HG03025 (cell line): ENCODE results near the gene DNMT3A.

Experiments
- ATAC-seq: cut with Tn5 transposase; IDR thresholded peaks from one replicate; pipeline ENCODE4 v1.9.1; 2021; ENCODE audit warnings: mild to moderate bottlenecking, moderate library complexity; ENCODE audit not compliant: unreplicated experiment, low FRiP score

The DNMT3A gene

GRCh38 chr2:25328152-25329085 is 13.3 kb downstream of the DNMT3A start:
- no peak for ATAC-seq

- no peak for ATAC-seq
These were observed 15.3 kb downstream of the DNMT3A start for GRCh38 chr2:25326326-25327013.

DNA sequence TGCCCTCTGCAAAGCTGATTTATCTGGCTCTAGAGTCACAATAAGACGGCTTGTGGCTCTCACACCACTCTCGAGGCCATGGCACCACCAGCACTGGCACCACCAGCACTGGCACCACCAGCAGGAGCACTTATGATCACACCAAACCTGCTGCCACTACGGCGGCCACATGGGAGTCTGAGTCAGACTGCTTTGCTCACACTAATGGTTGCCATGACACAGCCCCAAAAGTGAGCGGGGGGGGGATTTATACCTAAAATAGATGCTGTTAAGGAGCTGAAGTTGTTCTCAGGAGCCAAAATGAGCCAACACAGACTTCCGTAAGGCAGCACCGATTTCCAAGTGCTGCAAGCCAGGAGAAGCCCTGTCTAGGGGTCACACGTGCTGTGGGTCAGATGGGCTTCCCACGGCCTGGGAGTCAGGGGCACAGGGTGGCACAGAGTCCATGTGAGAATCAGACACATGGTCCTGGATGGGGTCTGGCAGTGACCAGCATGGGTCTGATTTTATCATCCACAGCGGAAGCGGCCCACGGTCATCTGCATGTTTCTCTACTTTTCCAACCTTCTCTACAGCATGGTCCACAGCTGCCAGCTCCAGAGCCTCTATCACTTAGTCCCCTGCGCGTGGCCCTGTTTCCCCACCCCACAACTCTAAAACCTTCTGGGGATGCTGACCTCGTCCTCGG is 16.7 kb downstream of the DNMT3A start:
- no peak for ATAC-seq

DNA sequence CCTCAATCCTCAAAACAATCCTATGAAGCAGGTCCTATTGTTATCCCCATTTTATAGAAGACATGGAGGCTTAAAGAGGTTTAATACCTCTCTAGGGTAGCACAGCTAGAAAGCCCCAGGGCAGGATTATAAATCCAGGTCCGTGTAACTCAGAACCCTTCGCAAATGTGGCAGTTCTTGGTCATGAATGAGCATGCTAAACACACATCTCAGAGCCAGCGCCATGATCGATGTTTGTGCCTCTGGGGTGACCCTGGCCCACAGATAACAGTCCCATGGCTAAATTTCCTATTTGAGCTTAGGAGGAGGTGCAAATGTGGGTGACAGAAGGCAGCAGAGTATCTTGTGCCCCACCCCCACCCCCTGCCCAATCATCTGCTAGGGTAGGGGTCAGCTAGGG is 17.5 kb downstream of the DNMT3A start:
- no peak for ATAC-seq

DNA sequence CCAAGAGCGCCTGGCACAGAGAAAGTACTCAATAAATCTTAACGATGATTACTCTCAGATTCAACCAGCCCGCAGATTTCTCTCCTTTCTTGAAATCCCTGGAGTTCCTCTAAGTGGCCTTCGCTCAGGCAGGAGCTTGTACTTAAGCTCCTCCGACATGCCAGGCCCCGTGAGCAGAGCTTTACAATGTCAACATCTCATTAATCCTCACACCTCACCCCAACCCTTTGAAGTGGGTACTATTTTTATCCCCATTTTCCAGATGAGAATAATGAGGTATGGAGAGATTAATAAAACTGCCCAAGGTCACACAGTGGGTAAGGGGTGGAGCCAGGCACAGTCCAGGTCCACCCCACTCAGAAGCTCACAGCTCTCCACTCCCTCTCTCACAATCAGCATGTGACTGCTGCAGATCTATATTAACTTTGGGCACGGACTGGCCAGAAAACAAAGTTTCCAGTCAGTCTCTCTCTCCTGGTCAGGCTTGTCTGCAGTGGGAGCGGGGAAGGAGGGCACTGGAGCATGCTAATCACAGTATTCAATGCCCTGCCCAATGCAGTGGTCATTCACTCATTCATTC is 18.0 kb downstream of the DNMT3A start:
- ATAC-seq, result no peak

GRCh38 chr2:25323042-25323514 is 18.6 kb downstream of the DNMT3A start:
- no peak for ATAC-seq

DNA sequence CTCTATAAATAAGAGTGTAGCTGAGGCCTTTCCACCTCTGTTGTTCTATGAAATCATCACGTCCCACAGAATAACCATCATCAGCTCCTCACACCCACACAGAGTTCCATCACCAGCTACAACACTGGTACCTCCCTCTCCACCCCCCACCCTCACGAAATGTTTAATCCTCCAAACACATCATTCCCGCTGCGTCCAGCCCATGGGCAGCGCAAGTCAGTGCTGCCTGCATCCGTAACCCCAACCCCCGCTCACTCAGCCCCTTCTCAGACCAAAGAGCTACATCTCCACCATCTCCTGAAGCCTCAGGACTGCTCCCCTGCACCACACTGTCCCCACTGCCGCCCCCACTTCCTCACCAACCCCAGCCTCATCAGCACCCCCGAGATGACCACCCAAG is 19.4 kb downstream of the DNMT3A start:
- ATAC-seq, result no peak

- ATAC-seq, result no peak
These were observed 21.6 kb downstream of the DNMT3A start for GRCh38 chr2:25320077-25320476.

DNA sequence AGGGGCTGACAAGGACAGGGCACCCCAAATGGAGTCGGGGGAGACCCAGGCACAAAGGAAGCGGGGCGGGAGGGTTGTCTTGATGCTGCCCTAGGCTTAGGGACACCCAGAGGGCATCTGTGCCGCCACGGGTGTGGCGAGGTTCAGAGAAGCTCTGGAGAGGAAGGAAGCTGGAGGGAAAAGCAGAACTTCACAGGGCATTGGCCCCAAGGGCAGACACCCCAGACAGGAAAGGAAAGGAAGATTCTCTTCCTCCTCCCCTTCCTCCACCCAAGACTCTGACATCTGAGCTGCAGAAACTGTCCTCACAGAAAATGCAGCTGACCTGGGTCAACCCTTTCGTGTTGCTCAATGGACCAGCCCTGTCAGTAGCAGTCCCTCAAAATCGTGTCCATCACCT is 25.6 kb downstream of the DNMT3A start:
- ATAC-seq, result no peak

DNA sequence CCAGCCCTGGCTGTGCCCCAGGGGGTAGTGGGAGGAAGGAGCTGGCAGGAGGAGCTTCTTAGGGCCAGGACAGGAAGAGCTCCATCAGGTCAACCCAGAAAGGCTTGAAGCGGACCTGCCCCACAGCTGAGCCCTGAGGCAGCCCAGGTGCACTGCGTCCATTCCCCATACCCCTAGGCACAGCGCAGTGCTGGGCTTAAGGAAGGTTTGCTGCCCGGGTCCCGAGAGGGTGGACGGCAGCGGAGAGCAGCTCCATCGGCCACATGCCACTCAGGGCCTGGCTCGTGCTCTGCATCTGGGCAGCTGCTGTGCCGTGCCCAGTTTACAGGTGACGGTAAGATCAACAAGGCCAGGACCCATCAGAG is 26.4 kb downstream of the DNMT3A start:
- ATAC-seq, result no peak

DNA sequence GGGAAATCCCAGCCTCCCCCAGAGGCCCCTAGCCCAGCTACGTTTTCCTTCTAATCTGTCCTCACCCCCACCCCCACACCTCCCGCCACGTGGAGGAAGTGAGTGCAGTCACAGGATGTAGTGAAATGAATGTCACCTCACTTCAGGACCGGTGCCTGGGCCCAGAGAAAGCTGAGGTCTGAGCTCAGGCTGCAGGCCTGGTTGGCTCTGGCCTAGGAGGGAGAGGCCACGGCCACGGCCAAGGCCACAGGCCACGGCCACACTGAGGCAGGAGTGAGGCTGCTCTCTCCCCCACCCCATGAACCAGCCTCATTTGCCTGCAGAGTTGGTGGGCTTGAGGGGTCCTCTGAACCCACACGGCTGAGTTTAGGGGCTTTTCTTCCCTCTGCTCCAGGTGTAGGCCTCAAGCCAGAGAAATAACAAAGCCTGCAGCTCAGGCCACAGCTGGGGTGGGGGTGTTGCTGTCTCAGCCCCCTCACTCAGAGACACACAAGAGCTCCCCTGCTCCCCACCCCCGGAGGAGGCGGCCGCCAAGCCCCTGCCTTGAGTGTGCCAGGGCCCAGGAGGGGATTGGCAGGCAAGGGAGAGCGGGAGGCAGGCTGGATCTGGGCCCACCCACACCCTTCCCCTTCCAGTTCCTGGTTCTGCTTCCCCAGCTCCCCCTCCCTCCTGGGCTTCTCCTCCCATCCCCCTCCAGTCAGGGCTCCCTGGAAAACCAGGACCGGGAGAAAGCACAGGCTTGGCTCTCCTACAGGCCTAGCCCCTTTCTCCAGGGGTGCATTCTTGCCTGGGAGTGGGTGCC is 27.0 kb downstream of the DNMT3A start:
- no peak for ATAC-seq

- no peak for ATAC-seq
These were observed 27.8 kb downstream of the DNMT3A start for GRCh38 chr2:25313711-25314513.

GRCh38 chr2:25312958-25313710 is 28.6 kb downstream of the DNMT3A start:
- no peak for ATAC-seq

DNA sequence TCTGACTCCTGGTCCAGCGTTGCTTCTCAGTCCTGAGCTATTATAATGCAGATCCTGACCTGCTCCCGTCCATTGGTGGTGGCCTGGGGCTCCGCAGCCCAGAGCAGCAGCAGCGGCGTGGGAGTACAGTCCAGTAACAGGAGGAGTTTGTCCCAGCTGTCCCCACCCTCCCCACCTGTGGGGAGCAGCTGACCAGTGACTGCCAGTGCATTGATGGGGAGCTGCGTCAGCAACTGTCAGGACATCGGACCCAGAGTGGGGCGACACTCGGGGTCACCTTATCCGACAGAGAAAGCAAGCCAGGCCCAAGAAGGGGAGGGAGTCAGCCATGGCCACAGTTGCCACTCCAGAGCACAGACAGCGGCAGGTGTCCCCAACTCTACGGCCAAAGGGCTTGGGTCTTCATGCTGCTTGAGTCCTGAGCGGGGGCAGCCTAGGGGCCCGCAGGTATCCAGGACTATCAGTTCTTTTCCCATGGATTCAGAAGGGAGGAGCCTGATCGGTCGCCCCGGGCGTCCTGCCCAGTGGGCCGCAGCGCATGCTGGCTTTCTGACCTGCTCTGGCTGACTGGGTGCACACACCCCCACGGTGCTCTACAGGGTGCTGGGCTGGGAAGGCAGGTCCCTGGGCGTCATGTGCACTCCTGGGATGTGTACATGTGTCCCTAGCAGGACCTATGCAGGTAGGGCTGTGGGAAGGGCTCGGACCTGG is 29.7 kb downstream of the DNMT3A start:
- ATAC-seq, result no peak

- ATAC-seq, result no peak
These were observed 30.5 kb downstream of the DNMT3A start for GRCh38 chr2:25310965-25311864.

DNA sequence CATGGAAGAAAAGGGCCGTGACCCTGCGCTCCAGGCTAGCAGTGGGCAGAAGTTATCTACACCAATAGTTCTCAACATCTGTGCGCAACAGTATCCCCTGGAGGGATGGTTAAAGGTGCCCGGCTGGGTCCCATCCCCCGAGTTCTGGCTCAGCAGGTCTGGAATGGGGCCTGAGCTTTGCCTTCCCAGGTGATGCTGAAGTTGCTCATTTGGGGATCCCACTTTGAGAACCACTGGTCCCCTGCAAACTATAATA is 31.1 kb downstream of the DNMT3A start:
- no peak for ATAC-seq

DNA sequence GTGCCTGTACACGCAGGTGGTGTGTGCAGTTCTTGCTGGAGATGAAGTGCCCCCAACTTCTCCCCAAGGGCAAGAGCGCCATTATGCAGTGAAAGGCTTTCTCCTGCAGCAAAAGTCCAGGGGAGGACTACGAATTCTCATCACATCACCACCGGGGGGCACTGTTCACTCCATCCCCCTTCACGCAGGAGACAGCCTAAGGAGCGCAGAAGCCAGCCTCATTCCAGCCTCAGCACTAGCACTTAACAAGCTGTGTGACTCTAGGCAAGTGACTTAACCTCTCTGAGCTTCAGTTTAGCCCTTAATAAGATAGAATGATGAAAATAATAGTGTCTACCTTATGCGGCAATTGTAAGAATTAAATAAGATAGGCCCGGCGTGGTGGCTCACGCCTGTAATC is 32.3 kb downstream of the DNMT3A start:
- no peak for ATAC-seq
